HG03060 (cell line): ENCODE results near the gene KRT8.
"Not testable (repeated sequence)": the region's sequence is repeated elsewhere in the genome, so short reads cannot be mapped to it uniquely, and the experiment has no call there.

Experiments used
- ATAC-seq: cut with Tn5 transposase; IDR thresholded peaks from one replicate; pipeline ENCODE4 v1.9.1; 2021; ENCODE audit warnings: low read depth, moderate number of reproducible peaks; ENCODE audit not compliant: unreplicated experiment

Gene KRT8

DNA sequence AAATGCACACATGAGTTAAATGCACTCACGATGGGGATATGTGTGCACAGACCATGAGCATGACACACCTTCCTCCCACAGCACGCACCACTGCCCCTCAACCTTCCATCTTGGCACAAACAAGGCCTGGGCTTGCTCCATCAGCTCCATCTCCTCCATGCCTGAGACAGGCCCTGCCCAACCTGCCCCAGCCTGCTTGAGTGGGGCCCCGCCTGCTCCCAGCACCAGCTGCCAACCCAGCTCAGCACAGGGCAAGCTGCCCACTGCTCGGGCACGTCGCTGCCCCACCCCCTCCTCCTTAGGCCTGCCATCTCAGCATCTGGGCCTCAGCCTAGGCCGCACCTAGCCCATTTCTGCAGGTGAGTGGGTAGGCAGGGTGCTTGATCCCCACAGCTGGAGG, 28.5 kb downstream of the KRT8 start:
- no peak for ATAC-seq

DNA sequence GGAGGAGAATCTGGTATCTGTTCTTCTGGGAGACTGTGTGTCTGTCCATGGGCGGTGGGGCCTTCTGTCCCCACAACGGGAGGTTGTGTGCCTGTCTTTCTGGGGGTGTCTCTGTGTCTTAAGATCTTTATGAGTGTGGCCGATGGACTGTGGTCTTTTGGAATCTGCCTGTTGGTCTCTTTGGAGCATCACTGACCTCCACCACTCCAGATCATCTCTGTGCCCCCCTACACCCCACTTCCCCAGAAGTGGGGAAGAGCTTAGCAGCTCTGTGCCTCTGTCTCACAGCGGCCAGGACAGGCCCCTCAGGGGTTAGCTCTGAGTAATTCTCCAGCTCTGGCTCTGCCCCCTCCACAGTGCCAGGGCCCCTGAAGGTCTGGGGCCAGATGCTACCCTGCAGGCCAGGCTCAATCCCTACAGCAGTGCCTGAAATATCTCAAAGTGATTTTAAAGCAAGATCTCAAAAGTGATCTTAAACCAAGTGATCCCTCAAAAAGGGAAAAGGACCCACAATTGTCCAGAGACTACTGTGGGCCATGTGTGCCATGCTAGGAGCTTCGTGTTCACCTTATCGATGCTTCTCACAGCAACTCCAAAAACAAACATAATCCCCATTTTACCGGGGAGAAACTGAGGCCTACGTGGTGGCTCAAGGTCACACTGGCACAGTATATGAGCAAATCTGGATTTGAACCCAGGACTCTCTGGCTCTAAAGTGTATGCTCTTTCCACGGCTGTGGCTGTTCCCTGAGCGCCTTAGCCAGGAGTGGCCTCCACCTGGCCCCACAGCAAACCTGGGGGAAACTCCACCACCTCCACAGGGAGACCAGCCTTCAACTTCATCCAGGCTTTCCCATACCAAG, 30.1 kb downstream of the KRT8 start:
- no peak for ATAC-seq

DNA sequence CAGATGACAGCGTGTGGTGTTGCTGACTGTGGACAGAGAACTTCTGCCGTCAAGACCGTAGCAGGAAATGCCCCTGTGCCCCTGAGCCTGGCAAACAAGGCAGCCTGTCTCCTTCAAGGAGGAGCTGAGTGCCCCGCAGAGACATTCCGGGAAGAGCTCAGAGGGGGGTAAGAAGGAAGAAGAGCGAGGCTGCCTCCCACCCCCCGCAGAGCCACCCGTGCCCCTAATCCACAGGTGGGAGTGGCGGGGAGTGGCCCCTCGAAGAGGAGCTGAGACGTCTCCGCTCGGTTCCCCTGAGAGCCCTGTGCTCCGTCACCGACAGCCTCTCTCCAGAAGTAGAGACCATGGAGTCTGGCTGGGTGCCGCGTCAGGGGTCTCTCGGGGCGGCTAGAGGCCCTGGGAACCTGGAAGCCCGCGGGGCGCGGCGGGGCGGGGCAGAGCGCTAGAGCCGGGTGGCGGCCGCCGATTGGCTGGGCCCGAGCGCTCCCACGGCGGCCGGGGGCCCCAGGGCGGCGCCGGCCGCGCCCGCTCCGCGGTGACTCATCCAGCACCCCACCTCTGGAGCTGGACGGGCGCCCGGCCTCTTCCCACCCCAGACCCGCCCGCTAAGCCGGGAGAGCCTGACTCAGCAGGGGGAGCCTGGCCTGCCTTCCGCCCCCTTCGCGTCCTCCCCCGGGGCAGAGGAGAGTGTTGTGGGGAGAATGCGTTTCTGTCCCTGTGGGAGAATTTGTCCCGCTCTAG, 30.9 kb downstream of the KRT8 start:
- no peak for ATAC-seq

DNA sequence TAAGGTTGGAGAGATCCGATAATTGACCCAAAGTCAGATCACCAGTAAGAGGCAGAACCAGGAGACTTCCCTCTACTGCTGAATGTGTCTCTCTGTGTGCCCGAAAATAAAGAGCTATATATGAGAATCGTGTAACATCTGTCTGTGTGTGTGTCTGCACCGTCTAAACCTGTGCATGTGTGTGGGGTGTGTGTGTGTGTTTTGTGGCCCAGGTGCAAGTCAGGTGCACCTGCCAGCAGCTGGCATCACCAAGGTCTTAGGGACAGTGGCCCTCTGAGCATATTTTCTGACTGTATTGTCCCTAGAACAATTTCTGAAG, 31.4 kb downstream of the KRT8 start:
- no peak for ATAC-seq

DNA sequence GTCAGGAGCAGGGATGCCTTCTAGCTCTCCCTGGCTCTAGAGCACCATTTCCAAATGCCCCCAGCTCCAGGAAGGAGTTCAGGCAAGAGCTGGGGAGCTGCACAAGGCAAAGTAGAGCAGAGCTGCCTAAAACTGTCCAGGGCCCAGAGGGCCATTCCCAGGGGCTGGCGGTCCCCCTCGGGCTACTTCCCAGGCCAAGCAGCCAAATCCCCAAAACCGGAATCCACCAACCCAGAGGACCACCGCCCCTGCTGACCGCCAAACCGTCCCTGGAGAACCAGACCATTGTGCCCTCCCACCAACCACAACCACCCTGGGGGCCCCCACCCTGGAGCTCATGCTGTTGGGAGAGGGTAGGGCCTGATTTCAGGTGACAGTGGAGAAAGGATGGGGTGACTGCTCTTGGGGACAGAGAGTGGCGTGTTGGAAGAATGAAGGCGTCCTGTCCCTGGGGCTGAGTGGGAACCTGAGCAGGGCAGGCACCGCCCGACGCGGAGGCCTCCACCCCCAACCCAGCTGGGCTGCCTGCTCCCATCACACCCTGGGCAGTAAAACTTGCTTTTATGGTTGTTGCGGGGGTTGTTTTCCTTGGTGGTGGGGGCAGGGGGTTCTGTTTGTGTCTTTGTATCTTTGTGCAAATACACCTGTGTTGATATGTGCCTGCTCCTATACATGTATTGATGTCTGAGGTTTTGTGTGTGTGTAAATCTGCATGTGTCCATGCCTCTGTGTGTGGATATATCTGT, 32.1 kb downstream of the KRT8 start:
- ATAC-seq = no peak

DNA sequence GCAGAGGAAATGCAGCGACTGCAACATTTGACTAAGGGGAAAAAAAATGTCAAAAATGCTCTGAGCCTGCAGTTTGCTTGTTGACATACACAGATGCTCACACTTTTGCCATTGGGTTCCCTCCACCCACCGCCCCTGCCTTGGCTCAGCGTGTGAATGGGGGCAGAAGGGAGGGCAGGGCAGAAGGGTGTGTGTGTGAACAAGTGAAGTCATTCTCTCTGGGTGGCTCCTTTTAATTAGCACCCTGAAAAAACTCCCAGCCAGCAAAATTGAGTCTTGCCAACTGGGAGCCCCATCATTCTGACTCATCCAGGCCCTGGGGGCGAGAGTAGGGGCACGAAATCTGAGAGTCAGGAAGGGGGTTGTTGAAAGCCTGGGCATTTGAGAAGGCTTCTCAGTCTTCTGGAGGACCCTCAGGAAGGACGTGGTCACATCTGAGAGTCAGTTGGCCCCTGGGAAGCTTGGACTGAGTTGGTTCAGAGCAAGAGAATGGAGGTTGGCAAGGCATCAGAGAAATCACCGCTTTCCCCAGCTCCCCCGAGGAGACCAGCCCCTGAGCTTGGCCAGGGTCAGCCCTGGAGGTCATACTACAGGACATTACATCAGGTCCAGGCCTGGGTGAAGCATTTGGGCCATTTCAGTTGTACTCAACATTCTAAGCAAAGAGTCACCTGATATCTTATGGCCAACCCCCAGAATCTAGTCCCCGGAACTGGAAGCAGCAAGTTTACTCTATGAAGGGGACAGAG, 33.4 kb downstream of the KRT8 start:
- no peak for ATAC-seq

DNA sequence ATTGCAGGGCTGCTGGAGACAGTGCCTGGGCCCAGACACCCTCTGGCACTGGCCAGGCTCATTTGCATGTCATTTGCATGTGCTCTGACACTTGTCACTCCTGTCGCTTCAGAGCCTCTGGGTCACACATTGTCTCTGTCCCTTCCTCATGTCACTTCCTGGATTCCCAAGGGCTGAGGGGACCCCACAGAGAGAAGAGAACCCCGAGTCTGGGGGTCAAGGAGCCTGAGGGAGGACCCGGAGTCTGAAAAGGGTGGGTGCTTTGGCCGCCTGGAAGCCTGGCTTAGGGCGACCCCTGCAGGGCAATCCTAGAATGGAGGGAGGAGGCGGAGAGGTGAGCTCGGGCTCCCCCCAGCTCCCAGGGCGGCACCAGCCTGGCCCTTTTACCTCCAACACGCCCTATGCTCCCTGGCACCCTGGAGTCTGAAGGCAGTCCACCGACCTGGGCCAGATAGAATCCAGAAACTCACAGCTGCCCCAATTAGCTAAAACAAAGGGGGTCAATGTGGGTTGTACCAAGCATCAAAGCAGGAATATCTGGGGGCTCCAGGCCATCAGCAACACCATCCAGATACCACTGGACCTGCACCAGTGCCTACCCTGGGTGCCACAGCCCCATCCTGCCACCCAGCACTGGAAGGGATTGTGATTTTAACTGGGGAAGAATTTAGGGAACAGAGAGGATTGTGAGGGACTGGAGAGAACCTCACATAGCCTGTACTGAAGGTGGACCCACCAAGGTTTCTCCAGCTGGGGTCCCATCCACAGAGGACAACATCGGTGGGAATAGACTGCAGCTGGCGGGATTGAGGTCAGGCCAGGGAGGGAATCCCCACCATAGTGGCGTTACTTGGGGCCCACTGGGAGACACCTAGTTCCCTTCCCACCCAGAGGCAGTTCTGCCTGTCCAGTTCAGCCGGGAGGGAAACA, 34.2 kb downstream of the KRT8 start:
- no peak for ATAC-seq

DNA sequence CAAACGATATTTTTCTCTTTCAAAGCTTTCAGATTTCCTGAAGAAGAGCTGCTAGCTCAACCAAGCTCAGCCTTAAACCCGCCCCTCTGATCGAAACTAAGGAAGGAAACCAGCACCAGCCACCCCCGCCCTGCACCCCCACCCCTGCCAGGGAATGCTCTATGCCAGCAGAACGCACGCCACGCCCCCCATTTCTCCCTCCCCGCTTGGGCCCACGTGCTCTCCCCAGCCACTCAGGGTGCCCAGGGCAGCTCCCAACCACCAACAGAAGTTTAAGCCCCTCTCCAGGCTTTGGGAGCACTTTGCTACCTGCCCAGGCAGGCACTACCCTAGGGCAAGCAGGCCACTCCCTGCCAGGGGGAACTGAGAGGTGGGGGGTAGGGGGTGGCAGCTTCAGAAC, 37.2 kb downstream of the KRT8 start:
- ATAC-seq = no peak

DNA sequence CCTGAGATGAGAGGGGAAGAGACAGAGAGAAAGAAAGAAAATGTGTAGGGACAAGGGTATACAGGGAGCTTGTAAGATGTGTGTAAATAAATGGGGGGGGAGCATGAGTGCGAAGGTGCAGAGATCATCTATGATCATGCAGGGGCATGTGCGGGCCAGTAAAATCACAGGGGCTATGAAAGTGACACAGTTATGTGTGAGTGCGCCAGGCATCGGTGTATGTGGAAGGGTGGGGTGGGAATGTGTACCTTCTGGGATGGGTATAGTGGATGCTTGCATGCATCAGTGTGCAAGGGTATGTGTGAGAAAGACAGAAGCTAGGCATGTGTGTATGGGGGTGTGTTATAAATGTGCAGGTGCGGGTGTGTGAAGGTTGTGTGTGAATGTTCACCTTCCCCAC, 37.7 kb downstream of the KRT8 start:
- ATAC-seq = no peak

DNA sequence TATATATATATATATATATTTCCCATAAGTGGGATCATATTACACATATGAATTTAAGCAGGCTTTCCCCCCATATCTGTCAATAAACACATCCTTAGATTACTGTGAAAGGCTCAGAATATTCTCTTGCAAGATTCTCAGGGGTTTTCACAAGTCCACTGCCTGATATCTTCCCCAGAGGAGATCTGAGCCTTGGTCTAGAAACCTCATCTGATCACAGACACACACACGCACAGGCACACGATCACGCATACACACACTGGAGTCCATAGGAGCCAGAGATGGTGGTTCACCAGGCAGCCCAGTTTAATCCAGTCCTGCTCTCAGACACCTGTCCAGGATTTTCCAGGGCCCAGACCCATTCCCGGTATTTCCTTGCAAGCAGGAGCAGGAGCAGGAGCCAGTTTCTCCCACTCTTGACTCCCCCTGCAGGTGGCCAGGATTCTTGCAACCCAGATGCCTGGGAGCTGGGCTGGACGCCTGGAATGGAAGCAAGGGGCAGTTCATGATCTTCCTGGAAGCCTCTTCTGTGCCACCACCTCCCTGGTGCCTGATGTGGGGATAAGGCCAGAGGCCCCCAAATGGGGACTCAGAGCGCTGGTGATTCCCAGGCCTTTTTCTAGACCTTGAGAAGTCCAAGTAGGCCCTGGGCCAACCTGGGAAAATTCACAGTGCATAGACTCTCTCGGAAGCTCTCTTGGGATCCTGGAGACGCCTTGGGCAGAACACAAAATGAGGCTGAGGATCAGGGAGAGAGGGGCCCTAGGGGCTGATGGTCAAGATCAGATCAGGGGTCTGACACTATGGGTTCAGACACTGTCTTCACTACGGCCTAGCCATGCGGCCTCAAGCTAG, 39.6 kb downstream of the KRT8 start:
- ATAC-seq = no peak

DNA sequence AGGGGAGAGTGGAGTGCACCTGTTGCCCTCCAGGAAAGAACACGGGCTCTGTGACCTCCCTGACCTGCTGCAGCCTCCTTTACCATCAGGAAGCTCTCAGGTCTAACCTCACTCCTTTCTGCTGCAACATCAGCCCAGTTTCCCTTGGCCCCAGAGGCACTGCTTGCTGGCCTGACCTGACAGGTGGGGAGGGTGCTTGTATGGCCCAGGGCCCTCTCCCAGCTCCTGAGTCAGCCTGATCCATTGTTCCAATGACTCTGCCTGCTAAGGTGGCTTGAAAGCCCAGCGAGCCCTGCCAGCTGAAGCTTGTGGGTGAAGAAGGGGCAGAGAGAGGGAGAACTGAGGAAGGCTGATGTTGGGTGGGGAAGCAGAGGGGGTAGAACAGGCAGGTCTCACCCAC, 42.9 kb downstream of the KRT8 start:
- no peak for ATAC-seq

DNA sequence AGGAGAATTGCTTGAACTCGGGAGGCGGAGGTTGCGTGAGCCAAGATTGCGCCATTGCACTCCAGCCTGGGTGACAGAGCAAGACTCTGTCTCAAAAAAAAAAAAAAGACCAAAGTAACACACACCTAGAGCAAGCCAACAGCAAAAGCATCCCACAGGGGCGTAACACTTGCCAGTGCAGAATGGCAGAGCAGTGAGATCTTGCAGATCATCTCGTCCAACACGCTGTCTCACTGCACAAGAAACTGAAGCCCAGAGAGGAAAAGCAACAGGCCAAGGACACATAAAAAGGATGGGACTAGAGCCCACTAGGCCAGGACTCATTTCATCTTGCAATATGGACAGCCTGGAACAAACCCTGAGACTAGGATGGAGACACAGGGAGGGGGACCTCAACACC, 43.4 kb downstream of the KRT8 start:
- no peak for ATAC-seq

DNA sequence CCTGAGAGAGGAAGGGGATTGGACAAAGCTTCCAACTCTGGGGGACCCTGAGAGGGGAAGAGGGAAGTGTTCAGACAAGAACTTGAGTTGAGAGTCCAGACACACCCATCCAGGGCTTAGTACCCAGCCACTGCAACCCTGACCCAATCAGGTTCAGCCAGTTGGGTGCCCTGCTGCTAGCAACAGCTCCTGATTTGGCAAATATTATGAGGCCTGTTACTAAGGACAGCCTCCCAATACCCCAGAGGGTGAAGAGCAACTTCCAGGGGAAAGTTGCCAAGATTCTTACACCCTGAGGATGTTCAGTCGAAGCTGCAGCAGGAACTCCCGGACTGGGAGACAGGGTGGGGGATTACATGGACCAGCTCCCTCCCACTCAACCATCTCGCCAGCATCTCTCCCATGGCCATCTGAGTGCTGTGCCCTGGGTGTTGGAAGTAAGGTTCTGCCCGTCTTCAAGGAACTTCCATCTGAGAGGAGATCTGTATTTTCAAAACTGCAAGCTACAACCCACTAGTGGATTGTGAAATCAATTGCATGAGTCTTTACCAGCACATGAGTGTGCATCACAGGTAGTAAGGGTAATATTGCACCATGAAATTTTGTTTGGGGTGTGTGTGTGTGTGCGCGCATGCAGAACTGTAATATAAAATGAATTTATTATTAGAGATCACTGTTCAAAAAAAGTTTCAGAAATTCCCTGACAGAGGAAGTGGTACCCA, 44.6 kb downstream of the KRT8 start:
- ATAC-seq = no peak

DNA sequence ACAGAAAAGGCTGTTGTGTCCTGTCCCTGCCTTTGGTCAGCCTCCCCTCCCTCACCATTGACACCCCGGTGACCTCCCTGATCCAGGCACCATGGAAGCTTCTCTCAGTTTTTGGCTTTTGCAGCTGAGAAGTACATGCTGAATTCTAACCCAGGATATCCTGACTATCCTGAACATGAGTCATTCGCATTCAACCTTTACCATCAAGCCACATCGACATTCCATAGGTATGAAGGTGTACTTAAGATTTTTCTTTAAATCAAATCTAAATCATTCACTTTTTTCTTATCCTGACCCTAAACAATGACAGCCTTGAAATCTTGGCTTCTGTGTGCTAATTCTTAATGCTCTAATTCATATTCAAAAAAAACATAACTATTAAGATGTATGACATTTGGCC, 47.4 kb downstream of the KRT8 start:
- ATAC-seq = no peak

DNA sequence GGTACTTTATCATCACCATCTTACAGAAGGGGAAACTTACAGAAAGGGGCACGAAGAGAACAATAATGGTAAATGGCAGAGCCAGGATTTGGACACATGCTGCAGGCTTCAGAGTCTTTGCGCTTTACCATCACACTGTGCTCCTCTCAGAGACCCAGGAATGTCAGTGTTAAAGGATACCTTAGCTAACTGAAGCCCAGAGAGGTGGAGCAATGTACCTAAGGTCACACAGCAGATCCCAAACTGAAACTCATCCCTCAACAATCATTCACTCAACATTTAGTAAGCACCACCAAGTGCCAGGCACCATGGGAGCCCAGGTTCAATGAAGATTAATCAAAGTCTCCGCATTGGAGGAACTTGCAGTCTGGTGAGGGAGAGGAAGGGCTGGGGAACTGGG, 48.1 kb downstream of the KRT8 start:
- no peak for ATAC-seq

DNA sequence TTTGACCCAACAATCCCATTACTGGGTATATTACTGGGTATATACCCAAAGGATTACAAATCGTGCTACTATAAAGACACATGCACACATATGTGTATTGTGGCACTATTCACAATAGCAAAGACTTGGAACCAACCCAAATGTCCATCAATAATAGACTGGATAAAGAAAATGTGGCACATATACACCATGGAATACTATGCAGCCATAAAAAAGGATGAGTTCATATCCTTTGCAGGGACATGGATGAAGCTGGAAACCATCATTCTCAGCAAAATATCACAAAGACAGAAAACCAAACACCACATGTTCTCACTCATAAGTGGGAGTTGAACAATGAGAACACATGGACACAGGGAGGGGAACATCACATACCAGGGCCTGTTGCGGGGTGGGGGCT, 48.8 kb downstream of the KRT8 start:
- not testable (repeated sequence) for ATAC-seq

DNA sequence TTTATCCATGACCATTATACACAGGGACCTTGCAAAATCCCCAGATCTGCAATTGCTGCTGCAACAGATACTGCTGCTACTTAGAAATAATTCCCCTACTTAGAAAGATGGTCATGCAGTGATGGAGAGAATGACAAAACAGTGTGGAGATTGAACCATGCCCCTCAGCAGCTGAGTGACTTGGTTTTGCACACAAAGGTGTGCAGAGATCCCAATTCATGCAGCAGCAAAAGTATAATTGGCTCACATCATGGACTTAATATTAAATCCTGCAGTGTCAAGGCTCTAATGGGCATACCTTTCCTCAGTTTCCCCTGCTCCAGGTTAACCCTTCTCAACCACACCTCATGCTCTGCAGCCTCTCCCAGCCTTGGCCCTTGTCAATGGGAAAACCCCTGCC, 53.1 kb downstream of the KRT8 start:
- ATAC-seq = no peak

DNA sequence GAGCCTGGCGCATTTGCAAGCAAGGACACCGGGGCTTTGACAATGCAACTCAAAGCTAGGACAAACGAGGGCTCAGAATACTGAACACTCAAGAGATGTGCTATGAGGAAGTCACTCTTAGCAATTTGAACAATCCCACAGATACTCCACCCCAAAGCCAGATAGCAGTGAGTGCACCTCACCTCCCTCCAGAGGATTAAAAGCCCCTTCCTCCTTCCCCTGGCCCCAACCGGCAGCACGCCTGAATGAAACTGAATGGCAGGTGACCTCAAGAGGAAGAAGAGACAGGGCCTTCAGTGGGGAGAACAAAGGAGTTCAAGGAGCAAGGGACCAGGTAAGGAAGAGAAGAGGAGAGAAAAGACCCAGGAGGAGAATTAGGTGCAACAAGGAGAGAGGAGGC, 54.2 kb downstream of the KRT8 start:
- ATAC-seq = no peak
